Measurements from ENCODE around the gene NATD1.
A peak's percentile ranks its signal among the peaks of the same experiment; 100 is the strongest.
"Not testable (repeated sequence)": the region's sequence is repeated elsewhere in the genome, so short reads cannot be mapped to it uniquely, and the experiment has no call there.

The NATD1 gene

DNA sequence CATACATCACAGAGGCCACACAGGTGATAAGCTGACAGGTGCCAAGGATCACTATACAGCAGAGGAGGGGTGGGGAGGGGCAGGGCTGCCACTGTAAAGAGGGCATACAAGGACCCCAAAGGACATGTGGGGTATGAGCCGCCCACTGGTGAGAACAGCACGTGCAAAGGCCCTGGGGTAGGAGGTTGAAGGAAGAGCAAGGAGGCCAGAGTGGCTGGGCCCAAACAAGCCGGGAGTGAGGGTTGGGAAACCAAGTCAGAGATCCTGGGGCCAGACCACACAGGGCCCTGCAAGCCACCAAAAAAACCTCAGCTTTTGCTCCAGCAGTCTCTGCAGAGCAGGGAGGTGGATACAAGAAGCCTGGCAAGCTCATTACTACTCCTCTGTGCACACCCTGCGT is 6.5 kb downstream of the NATD1 start:
- no peak for DNase-seq (ENCODE audit: low read depth in 3 of 3)

DNA sequence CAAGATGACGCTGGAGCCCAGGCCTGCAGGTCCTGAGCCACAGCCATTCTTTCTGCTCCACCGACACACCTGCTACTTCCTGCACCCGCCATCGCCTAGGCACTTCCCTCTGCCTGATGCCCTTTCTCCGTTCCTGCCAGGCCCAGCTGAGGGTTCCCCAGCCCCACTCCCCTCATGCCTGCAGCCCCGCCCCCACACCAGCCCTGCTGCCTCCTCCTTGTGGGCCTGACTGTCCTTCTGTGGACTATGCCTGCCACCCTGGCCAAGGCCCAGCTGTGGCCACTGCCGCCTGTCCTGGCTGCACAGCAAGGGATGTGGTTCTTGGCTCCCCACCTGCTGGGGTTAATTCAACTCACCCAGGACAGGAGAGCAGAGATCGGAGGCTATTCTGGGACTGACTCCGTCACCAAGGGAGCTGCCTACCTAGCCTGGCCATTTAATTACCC is 7.5 kb downstream of the NATD1 start:
- DNase-seq (ENCODE audit: low read depth in 3 of 3): no peak

DNA sequence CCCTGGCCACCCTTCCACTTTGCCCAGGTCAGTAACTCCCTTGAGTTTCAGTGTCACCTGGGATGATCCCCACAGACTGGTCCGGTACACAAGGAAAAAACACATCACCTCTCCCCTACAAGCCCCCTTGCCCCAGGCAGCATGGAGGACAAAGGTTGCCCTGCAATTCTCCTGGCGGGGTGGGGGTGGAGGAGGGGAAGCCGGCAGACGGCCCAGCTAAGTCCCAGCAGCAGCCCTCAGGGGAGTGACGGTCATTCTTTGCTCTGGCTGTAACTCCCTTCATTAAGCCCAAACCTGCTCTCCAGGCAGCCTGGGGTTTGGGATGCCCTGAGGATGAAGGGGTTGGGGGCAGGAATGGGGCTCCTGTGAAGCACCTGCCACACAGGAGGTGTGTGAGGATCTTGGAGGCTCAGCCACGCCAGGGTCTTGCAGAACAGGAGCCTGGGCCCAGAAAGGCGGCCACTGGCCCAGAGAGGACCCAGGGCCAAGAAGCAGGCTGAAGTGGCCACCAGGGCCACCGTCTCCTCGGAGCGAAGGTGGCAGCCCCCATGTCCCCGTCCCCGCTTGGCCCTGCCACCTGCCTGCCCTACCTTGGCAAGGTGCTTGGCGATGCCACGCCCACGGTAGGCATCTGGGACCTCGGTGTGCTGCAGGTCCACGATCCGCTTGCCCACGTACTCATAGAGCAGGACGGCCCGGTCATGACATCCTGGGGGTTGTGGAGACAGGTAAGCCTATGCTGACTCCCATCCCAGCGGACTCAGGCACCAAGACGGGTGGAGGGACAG is 9.5 kb downstream of the NATD1 start:
- no peak for DNase-seq (ENCODE audit: low read depth in 3 of 3)

DNA sequence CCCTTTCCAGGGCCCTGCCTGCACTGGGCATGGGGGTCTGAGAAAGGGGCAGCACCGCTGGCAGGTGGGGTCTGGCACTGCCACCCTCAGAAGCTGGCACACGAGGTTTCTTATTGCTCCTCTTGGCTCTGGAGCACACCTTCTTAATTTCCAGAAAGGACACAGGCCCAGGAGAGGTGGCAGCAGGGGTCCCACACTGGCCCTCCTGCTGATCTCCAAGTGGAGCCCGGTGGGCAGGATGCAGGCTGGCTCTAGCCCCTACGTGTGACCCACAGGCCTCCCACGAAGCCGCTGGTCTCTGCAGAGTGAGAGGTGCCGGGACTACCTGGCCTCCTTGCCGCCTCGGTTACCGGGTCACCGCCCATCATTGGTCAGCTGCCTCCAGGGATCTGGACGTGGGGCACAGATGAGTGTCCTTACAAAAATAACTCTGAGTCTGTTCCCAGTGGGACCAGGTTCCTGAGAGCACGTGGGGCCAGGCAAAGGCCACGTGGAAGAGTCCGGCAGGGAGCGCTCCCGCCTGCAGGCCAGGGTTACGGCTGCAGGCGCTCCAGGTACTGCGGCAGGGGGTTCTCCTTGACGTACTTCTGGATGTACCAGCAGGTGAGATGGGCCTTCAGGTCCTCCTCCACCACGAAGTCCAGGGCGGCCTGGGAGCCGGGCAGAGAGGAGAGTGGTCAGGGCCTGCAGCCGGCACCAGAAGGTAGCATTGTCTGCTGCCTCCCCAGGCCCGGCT is 10.3 kb downstream of the NATD1 start:
- no peak for DNase-seq (ENCODE audit: low read depth in 3 of 3)

DNA sequence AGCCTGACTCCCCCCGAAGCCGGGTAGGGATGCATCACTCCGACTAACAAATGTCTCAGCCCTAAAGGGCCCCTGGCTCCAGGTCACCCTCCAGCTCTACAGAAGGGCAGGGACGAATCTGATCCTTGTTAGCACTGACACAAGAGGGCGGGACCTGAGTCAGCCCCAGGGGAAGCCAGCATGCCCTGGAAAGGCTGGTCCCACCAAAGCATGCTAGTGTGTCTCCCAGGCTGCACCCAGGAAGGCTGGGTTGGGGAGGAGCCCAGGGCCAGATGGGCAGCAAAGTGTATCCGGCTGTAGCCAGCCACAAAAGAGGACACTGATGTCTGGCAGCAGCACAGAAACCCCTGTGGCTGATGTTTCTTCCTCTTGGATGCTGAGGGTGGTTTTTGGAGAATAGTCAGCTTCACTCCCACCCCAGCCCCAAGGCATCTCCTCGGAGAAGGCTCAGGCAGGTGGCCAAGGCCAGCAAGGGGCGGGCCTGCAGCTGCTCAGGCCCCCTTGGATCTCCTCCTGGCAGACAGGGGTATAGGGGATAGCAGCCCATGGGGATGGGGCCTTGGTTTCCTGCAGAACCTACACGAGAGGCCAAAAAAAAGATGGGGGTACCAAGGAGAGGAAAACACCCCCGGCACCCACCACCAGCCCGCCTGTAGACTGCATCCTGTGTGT is 11.0 kb downstream of the NATD1 start:
- no peak for DNase-seq (ENCODE audit: low read depth in 3 of 3)

DNA sequence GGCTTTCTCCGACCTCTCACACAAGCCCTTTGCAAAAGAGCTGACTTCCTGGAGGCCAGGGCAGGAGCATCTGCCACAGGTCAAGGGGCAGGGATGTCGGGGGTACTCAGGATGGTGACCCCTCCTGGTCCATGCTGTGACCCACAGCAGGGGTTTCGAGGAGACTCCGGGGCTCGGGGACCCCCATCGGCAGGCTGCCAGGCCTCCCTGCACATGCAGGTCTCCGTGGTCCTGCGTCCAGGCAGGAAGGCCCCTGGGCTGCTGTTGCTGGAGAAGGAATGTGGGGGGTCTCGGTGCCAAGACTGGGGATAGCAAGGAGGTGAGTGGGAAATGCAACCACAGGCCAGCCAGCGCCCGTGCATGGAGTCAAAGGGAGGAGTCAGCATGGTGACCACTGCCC is 11.6 kb downstream of the NATD1 start:
- no peak for DNase-seq (ENCODE audit: low read depth in 3 of 3)

DNA sequence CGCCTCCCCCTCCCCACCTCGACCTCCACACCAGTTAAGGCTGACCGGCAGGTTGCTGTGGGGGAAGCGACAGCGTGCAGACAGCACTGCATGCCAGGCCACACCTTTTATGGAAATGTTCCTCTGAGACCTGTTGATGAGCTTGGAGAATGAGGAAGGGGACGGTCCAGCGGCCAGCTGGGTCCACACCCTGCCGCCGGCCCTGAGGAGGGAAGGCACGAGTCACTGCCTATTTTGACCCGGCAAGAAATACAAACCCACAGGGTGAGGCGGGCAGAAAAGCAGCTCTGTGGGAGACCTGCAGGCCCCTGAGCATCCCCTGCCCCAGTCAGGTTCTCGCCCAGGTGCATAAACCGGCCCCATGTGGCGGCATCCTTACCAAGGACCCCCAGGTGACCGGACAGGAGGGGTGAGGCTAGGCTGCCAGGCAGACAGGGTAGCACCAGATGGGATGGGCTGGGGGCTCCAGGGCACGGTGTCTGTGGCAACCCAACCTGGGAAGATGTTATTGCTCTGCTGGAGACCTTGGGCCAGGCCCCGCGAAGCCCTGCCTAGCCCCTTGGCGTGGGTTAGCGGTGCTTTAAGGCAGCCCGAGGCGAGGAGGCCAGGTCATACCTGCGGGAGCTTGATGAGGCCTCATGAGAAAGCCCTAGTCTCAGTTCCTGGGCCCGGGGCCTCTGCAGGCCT is 12.7 kb downstream of the NATD1 start:
- DNase-seq (ENCODE audit: low read depth in 3 of 3): no peak

DNA sequence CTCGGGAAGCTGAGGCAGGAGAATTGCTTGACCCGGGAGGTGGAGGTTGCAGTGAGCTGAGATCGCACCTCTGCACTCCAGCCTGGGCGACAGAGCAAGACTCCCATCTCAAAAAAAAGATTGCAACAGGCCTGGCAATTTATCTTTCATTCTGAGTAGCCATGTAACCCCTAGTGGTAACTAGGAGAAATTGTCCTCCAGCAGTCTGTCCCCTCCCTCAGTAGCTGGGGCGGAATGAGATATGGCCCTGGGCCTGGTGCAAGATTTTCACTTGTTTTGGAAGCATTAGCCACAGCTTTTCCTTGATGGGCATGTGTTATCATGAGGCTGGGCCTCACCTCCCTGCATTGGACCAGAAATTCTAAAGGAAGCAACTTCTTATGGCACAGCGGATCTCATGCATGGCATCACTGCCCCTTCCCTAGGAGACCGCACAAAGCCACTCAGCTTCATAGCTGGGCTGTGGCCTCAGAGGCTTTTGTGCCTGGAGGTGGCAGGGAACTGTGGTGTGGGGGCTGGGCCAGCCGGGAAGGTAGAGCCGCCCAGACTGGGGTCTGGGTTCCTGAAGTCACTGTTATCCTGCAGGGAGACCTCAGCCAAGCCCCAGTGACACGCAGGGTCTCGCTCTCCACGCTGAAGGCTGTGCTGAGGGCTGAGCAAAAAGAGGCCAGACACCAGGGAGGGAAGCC is 13.4 kb downstream of the NATD1 start:
- DNase-seq (ENCODE audit: low read depth in 3 of 3): no peak

DNA sequence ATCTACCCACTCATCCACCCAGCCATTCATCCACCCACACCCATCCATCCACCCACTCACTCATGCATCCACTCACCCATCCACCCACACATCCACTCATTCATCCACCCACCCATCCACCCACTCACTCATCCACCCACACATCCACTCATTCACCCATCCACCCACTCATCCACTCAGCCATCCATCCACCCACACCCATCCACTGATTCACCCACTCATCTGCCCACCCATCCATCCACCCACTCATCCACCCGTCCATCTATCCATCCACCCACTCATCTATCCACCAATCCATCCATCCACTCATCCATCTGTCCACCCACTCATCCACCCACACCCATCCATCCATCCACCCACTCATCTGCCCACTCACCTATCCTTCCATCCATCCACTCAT is 17.3 kb downstream of the NATD1 start:
- DNase-seq (ENCODE audit: low read depth in 3 of 3): no peak

DNA sequence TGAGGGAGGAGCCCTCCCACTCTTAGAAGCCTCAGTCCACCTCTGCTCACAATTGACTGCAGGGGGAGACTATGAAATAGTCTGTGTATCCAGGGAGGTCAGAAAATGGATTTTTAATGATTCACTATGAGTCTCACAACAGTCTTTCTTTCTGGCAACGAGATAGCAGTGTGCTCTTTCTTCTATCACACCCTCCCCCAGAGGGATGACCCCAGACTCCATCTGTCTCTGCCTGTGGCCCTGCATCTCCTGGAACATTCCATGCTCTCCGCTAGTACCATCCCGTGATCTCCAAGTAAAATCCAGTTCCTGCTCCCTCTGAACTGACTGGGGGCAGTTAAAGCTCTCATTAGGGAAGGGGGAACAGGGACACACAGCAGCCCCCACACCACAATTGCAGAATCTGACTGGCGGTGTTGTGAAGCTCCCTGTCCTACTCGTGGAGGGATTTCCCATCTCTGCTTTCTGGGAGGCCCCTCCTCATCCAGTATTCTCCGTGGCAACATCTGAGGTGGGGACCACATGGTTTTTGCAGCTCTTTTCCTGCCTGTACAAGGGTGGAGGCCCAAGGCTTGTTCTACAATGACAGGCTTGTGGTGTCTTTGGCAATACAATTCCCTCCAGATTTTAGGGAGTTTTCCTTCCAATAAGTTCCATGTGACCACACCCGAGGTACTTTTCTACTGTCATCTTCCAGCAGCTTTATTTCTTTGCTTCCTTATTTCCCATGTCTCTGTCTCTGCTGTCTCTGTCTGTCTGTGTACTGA is 19.4 kb downstream of the NATD1 start:
- no peak for DNase-seq (ENCODE audit: low read depth in 3 of 3)

DNA sequence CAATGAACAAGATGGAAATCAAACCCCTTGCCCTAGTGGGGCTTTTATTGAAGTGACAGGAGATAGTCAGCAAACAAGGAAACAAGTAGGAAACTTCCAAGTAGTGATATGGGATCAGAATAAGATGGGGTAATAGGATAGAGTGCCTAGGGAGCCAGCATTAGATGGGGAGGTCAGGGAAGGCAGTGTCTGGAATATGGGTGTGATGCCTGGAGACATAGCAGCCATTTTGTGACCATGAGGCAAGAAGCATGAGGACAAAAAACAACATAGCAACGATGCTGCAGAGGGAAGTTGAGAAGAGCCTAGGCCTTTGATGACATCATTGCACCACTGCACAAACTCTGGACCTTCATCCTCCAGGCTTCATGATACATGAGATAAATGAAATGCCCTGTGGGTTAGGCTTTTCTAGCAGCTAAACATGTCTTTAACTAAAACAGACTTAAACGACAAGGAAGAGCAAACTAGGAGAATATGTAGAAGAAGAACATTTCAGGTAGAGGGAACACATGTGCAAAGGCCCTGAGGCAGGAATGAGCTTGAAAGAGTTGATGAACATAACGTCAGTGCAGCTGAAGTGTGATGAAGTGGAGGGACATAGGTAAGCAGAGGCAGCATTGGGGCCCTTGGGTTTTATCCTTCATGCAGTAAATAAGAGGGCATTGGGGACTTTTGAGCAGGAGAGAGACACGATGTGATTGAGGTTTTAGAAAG is 21.0 kb downstream of the NATD1 start:
- no peak for DNase-seq (ENCODE audit: low read depth in 3 of 3)

DNA sequence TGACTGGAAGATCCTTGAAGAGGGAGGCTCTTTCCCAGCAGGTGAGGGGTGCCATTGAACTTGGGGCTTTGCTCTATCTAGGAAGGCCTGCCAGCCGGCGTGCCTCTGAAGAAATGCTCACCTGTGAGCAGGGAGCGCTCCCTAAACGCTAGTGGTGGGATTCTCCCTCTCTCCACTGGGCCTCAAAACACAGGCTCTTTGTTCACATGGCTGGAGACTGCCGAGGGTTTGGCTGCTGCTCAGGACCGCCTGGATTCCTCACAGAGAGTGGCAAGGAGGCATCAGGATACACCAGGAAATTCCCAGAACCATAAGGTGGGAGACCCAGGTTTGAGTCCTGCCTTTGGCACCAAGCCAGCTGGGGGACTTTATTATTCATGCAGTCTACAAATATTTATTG is 21.7 kb downstream of the NATD1 start:
- DNase-seq (ENCODE audit: low read depth in 3 of 3): no peak

DNA sequence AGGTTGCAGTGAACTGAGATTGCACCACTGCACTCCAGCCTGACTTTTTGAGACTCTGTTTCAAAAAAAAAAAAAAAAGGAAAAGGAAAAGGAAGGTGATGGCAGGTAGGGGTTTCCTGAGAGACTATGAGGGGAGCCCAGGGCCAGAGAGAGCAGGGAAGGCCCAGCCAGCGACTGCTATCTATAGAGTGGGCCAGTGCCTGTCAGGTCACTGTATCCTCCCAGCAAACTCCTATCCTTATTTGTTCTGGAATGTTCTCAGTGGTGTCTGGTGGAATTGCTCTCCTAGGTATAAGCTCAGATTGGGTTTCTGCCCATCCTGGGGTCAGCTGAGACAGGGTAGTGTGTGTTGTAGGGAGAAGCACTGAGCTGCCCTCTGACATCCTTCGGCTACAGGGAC is 24.4 kb downstream of the NATD1 start:
- DNase-seq (ENCODE audit: low read depth in 3 of 3): no peak

DNA sequence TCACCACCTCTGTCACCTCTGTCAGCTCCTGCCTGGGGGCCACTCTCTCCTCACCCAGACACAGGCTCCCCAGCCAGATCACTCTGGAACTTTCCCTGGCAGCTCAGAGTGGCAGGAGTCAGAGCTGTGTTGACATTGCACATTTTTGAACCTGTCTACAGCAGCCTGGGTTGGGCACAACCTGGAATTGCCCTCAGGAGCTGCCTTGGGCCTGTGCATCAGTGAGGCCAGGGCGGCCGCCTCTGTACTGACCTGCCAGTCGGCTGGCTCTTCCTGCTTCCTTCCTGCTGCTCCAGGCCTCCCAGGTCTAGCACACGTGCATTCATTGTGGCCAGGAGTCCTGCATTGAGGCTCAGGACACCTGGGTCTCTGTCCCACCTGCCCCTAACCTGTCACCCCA is 25.1 kb downstream of the NATD1 start:
- DNase-seq (ENCODE audit: low read depth in 3 of 3): no peak

DNA sequence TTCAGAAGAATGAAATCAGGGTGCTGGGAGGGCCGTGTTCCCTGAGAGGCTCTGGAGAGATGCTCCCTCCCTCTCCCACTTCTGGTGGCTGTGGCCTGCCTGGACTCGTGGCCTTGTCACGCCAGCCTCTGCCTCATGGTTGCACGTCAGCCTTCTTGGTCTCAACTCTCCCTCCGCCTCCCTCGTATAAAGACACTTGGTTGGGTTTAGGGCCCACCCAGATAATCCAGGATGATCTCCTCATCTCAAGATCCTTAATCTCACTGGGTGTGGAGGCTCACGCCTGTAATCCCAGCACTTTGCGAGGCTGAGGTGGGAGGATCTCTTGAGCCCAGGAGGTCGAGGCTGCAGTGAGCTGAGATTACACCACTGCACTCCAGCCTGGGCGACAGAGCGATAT is 25.9 kb downstream of the NATD1 start:
- DNase-seq (ENCODE audit: low read depth in 3 of 3): not testable (repeated sequence)

DNA sequence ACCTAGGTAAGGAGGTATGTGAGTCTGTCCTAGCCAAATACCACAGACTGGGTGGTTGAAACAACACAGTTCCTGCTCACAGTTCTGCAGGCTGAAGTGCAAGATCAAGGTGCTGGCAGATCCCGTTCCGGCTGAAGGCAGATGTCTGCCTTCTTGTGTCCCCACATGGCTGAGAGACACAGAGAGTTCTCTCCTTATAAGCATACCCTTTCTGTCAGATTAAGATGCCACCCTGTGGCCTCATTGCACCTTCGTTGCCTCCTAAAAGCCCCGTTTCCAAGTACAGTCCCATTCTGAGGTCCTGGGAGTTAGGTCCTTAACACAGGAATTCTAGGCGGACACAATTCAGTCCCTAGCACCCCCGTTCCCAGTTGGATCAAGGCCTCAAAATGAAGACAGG is 30.1 kb downstream of the NATD1 start:
- no peak for DNase-seq (ENCODE audit: low read depth in 3 of 3)

DNA sequence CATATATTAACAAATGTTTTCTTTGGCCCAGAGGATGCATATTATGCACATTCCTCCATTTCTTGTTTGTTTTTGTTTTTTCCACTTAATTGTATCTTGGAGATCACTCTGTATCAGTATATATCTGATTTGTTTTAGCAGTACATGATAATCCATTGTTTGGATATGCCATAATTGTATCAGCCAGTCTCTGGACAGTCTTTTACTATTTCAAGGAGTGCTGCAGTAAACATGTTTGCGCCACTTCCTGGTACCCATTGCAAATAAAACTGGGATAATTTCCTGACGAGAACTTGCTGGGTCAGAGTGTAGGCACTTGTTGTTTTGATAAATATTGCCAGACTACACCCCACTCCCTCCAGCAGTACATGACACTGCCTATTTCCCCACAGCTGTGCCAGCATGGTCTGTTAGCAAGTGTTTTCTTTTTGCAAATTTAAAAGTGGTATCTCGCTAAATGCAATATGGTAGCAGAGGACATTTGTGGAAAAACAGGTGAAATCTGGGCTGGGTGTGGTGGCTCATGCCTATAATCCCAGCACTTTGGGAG is 34.3 kb downstream of the NATD1 start:
- no peak for DNase-seq (ENCODE audit: low read depth in 3 of 3)

DNA sequence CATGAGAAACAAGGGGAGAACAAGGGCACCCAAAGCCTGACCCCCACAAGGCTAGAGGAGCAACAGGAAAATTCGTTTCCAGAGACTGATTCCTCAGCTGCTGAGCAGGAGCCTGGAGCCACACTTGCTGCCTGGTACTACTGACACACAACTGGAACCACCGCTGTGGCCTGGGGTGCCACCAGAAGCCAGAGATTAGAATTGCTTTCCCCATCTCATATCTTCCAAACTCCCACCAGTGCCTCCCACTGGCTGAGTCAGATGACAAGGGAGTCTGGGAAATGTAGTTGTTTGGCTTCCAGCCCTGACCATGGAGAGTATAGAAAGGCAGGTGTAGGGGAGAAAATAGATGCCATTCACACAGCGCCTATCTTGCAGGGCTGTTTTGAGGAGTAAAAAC is 35.1 kb downstream of the NATD1 start:
- DNase-seq (ENCODE audit: low read depth in 3 of 3): peak; percentile 19 to 34 (median 32)

DNA sequence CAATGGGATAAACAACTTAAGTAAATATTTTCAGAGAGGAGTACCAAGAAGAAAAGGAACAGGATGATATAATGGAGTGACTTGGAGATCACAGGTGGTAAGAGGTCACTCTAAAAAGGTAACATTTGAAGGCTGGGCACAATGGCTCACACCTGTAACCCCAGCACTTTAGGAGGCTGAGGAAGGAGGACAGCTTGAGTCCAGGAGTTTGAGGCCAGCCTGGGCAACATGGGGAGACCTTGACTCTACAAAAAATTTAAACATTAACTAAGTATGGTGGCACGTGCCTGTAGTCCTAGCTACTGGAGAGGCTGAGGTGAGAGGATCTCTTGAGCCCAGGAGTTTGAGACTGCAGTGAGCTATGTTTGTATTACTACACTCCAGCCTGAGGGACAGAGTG is 35.9 kb downstream of the NATD1 start:
- DNase-seq (ENCODE audit: low read depth in 3 of 3): no peak

DNA sequence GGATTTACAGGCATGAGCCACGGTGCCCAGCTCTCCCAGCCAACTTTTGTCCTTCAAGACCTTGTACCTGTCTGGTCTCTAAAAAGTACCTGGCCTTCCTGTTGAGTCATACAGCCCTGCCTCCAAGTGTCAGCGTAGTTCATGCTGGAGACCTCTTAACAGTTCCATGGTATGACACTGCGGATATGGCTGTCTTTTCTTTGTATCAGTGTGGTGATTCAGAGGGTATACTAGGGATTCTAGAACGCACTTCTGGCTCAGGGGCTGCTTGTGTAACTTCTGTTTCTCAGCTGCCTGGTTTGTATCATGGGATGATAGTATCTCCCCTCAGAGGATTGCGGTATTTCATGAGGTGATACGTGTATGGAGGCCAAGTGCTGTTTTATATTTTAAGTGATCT is 37.3 kb downstream of the NATD1 start:
- DNase-seq (ENCODE audit: low read depth in 3 of 3): no peak
